ENCODE measurements around the gene MGMT.

Gene MGMT

DNA sequence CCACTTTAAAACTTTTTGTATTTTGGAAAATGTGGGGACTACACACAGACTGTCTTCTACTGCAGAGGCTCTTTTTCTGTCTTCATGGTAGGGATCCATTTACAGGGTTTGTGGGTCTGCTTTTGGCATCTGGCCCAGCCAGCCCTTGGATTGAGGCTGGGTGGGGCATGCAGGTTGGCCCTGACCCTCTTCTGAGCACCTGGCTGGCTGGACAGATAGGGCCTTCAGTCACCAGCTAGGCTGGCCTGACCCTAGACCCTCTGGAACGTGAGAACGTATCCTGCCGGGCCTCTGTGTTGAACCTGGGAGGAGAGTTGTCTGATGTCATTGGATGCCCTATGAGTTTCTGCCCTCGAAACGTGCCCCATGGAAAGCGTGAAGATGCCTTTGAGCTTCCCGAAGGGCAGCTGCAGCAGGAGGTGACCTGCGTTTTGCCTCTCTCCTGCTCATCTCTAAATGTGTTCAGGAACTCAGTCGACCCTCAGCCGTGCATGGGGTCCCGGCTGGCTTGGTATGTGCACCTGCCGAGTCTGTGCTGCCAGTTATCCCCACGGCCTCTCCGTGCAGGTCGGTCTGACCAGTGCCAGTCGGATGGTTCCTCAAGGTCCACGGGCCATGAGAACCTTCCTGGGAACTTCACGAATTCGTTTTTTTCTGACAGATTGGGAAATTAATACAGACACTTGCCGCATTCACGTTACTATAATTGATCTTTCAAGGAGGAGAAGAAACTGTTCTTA lies 74.9 kb downstream of the MGMT start:
- no peak for DNase-seq (ENCODE audit: low read depth in 3 of 3, low spot score in 1 of 3)

DNA sequence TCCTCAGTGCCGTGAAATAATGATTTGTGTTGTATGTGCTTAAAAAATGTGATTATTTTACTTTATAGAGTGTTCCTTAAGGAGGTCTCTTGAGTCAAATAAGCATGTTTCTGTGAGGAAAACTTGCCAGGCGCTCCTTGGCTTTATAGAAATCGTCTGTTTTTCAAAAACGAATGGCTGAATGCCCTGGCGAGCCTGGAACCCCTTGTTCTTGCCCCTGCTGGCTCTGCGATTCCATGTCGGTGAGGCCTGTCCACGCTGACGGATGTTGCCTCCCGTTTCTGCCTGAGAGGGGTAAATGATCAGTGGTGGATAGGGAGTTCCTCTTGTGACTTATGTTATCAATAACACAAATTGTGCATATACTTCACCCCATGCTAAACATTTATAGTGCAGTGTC lies 75.5 kb downstream of the MGMT start:
- no peak for DNase-seq (ENCODE audit: low read depth in 3 of 3, low spot score in 1 of 3)

DNA sequence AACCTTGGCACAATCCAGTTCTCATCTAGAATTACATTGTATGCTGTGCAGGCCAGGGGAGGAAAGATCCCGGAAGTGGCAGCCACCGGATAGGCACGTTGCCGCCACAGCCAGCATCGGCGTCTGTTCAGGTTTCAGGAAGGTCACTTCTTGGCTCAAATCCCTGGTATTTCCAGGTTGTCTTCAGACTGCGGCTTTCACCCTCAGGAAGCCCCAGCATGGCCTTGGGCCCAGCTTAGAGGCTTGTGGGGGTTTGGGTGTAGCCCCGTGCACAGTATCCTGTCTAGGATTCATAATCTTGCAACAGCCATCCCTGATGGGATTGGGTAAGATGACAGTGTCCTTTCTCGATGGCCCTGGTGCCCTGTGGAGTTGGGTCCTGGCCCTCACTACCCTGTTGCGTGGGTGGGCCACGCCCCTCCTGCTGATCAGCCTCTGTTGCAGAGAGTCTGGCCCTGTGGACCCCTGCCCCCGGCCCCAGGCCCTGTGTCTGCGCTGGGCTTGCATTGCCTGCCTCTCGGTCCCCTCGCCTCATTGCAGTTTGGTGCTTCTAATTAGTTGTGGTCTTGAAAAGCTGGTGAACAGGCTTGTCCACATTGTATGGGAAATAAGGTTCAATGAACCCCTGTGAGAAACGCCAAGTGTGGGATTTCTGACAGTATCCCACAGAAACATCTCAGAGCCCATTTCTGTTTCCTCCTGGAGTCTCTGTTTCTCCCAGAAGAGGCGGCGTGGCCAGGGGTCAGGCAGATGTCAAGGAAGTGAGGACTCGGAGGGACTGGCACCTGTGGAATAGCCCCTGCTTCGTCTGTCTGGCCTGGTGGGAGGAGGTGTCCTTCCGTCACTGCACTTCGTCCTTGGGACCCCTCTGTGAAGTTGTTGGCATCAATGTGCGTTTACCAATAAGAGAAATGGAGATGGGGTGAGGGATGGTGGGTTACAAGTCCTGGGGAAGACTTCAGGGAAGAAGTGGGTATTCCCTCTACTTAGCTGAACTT lies 77.5 kb downstream of the MGMT start:
- DNase-seq (ENCODE audit: low read depth in 3 of 3, low spot score in 1 of 3), result no peak

DNA sequence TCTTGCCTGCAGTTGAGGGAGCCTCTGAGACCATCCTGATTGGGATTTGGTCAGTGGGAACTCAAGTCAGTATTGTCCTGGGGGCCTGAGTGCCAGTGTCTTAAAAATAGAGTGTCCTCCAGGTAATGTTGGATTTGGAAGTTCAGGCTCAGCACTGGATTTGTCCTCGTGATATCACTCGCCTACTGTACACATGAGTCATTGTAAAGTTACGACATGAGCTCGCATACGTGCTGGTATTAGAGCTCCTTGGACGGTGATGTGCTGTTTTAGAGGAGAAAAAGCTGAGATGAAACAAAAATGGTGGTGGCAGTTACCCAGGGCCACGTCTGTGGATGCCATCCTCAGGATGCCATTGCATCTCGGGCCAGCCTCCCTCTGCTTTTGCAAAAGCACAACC lies 78.2 kb downstream of the MGMT start:
- DNase-seq (ENCODE audit: low read depth in 3 of 3, low spot score in 1 of 3), result no peak

DNA sequence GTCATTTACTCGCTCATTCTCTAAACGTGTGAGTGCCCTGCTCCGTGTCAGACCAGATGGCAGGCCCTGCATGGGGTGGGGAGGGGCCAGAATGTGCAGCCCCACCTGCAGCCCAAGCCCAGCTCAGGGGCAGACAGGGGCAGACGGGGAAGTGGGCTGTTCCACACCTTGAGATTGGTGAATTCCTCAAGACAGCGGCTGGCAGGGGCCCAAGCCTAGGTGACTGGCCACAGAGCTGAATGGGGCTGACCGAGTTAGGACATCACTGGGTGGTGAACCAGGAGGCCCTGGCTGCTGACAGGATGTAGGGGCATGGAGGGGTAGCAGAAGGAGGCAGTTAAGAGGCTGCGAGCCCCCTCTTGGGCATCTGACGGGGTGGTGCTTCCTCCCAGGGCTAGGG lies 79.1 kb downstream of the MGMT start:
- DNase-seq (ENCODE audit: low read depth in 3 of 3, low spot score in 1 of 3), result no peak

- no peak for DNase-seq (ENCODE audit: low read depth in 3 of 3, low spot score in 1 of 3)
Measured at GRCh38 chr10:129547608-129548007, 80.6 kb downstream of the MGMT start.

- no peak for DNase-seq (ENCODE audit: low read depth in 3 of 3, low spot score in 1 of 3)
Measured at GRCh38 chr10:129548600-129548999, 81.6 kb downstream of the MGMT start.

DNA sequence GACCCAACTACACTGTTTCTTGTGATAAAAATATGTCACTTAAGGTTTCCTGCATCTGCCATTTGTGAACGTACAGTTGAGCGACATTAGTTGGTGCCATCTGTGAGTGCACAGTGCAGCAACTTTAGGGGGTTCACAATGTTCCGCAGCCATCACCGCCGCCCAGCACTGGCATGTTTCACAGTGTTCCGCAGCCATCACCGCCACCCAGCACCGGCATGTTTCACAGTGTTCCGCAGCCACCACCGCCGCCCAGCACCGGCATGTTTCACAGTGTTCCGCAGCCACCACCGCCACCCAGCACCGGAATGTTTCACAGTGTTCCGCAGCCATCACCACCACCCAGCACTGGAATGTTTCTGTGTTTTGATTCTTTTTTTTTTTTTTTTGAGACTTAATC lies 83.0 kb downstream of the MGMT start:
- DNase-seq (ENCODE audit: low read depth in 3 of 3, low spot score in 1 of 3), result no peak

- DNase-seq (ENCODE audit: low read depth in 3 of 3, low spot score in 1 of 3), result no peak
Measured at GRCh38 chr10:129550658-129551057, 83.6 kb downstream of the MGMT start.

DNA sequence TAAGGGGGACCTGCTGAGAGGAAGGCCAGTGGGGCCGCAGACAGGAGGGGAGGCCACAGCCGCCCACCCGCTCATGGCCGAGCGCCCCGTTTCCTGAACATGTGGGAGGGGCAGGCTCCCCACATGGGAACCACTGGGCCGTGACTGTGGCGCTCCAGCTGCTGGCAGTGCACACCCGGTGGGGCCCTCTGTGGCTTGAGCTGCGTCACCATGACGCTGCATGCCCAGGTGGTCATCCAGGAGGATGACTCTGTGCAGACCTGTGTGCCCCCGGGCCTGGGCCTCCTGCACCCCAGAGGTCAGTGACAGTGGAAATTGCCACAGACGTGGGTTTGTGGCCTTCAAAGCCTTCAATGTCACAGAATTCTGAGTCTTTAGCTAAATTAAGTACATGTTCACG lies 85.1 kb downstream of the MGMT start:
- DNase-seq (ENCODE audit: low read depth in 3 of 3, low spot score in 1 of 3), result no peak

- DNase-seq (ENCODE audit: low read depth in 3 of 3, low spot score in 1 of 3), result no peak
Measured at GRCh38 chr10:129553928-129554327, 86.9 kb downstream of the MGMT start.

DNA sequence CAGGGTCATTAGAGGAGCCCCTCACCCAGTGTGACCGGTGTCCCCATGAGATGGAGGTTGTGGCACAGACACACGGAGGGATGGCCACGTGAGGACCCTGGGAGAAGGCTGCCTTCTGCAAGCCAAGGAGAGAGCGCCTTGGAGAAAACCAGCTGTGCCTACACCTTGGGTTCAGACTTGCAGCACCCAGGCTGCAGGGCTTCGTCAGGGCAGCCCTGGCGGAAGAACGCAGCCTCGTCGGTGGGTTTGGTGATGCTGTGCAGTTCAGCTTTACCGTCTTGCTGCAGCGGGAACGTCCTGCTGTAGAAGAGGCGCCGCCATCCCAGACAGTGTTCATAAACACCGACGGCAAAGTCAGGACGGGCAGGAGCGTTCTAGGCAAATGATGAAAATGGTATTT lies 89.3 kb downstream of the MGMT start:
- DNase-seq (ENCODE audit: low read depth in 3 of 3, low spot score in 1 of 3), result no peak

GRCh38 chr10:129560361-129560760 lies 93.3 kb downstream of the MGMT start:
- DNase-seq (ENCODE audit: low read depth in 3 of 3, low spot score in 1 of 3), result no peak

- DNase-seq (ENCODE audit: low read depth in 3 of 3, low spot score in 1 of 3), result no peak
Measured at GRCh38 chr10:129562487-129562886, 95.4 kb downstream of the MGMT start.

- DNase-seq (ENCODE audit: low read depth in 3 of 3, low spot score in 1 of 3), result no peak
Measured at GRCh38 chr10:129564923-129565322, 97.9 kb downstream of the MGMT start.

DNA sequence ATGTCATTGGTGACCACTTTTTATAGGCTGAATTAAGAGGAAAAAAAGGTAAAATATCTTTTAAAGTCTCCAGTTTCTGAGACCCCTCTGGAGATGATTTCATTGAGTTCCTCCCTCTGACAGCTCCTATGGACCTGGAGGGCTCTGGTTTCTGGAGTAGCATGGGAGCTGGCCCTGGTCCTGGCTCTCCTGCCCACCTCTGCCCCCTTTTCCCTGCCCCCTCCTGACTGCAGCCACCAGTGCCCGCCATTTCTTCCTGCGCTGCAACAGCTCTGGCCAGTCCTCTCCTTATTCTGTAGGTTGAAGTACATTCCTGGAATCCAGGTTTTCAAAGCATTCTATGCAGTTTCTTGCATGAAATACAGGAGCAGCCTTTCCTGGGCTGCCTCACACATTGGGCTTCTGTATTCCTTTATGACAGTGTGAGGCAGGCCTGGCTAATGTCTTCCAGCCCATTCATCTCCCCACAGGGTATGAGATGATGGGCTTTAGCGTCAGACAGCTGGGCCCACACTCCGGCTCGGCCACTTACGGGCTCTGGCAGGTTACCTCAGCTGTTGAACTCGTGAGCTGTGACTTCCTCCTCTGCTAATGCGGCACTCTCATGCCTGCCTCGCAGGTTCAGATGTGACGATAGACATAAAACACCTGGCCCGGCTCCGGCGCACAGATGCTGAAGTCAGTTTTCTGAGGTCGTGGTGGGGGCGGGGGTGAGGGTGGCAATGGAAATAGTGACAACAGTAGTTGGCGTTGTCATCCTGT lies 101.7 kb downstream of the MGMT start:
- DNase-seq (ENCODE audit: low read depth in 3 of 3, low spot score in 1 of 3), result no peak

DNA sequence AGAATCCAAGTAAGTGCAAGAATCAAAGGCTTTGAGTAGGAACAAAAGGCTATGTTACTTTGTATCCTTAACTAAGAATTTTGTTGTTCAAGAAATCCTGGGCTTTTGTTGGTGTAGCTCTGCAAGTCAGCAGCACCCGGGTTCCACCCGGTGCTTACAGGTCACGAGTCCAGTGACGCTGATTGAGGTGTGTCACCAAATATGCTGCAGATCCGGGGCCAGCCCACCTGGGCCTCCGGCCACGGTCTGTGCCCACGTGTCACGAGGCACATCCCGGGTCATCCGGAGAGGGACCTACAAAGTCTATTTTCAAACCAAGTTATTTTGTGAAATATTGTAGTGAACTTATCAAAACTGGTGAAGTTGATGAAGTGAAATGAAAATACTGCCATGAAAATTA lies 103.1 kb downstream of the MGMT start:
- DNase-seq (ENCODE audit: low read depth in 3 of 3, low spot score in 1 of 3), result no peak

- no peak for DNase-seq (ENCODE audit: low read depth in 3 of 3, low spot score in 1 of 3)
Measured at GRCh38 chr10:129579228-129579627, 112.2 kb downstream of the MGMT start.

GRCh38 chr10:129580010-129580409 lies 113.0 kb downstream of the MGMT start:
- DNase-seq (ENCODE audit: low read depth in 3 of 3, low spot score in 1 of 3), result no peak

- no peak for DNase-seq (ENCODE audit: low read depth in 3 of 3, low spot score in 1 of 3)
Measured at GRCh38 chr10:129580901-129581300, 113.9 kb downstream of the MGMT start.

- DNase-seq (ENCODE audit: low read depth in 3 of 3, low spot score in 1 of 3), result no peak
Measured at GRCh38 chr10:129581827-129582411, 114.9 kb downstream of the MGMT start.

Data from stimulated activated CD4-positive, alpha-beta T cell treated with anti-CD3 and anti-CD28 coated beads, TNF-alpha, amount 100 ng/mL, for 1 hour (primary cell).